Pulmonary artery endothelial cell (primary cell): Measurements from ENCODE around the gene RTN3. TPM values are rescaled to one million over a fixed set of nuclear protein-coding genes. Genes with fewer than 3 reads are reported as not detected.
"Not testable (repeated sequence)": the region's sequence is repeated elsewhere in the genome, so short reads cannot be mapped to it uniquely, and the experiment has no call there.

Source experiments
- DNase-seq: peaks from one replicate; pipeline ENCODE4 v3.0.0-alpha.2; 2011; ENCODE audit warnings: low read depth, low spot score
- total RNA-seq: library from RNA; depleted of rRNA; stranded (reverse); fragments of >200 nt; gene quantifications from 2 replicates; pipeline ENCODE4 v1.2.3, GENCODE V29; 2014

The RTN3 gene
- total RNA-seq: 41.5 and 51.5 TPM in 2 replicates

- DNase-seq: peak; percentile 90
Measured at GRCh38 chr11:63681321-63682065, at the start of gene RTN3. RTN3 (plus strand) TSS chr11:63681500; CDS start chr11:63681637, 137 bp downstream.

- DNase-seq: peak; percentile 17
Measured at GRCh38 chr11:63635762-63636465, 45.4 kb upstream of the RTN3 start.

- DNase-seq: not testable (repeated sequence)
Measured at GRCh38 chr11:63638436-63638835, 42.9 kb upstream of the RTN3 start.

GRCh38 chr11:63639199-63639832, 42.0 kb upstream of the RTN3 start:
- no peak for DNase-seq

GRCh38 chr11:63641727-63642126, 39.6 kb upstream of the RTN3 start:
- no peak for DNase-seq

GRCh38 chr11:63643205-63643604, 38.1 kb upstream of the RTN3 start:
- no peak for DNase-seq

GRCh38 chr11:63652671-63653070, 28.6 kb upstream of the RTN3 start:
- no peak for DNase-seq

- no peak for DNase-seq
Measured at GRCh38 chr11:63660972-63661371, 20.3 kb upstream of the RTN3 start.

- DNase-seq: peak; percentile 32
Measured at GRCh38 chr11:63663809-63664208, 17.5 kb upstream of the RTN3 start.

- no peak for DNase-seq
Measured at GRCh38 chr11:63666874-63667273, 14.4 kb upstream of the RTN3 start.

GRCh38 chr11:63667995-63668795, 13.1 kb upstream of the RTN3 start:
- peak; percentile 52 for DNase-seq

GRCh38 chr11:63670096-63670432, 11.2 kb upstream of the RTN3 start:
- DNase-seq: no peak

GRCh38 chr11:63670433-63671321, 10.6 kb upstream of the RTN3 start:
- no peak for DNase-seq

GRCh38 chr11:63671322-63672155, 9.8 kb upstream of the RTN3 start, which contains the start of gene ATL3:
ATL3 (minus strand) TSS chr11:63671376; CDS start chr11:63671335, 41 bp downstream.
- DNase-seq: peak; percentile 89

- DNase-seq: no peak
Measured at GRCh38 chr11:63672156-63672463, 9.2 kb upstream of the RTN3 start.

- no peak for DNase-seq
Measured at GRCh38 chr11:63672936-63673539, 8.3 kb upstream of the RTN3 start.

GRCh38 chr11:63673579-63673978, 7.7 kb upstream of the RTN3 start:
- DNase-seq: no peak

- no peak for DNase-seq
Measured at GRCh38 chr11:63680834-63681320, 423 bp upstream of the RTN3 start.
